Activated B cell treated with CpG ODN at 0.5 μM for 24 hours (primary cell): ENCODE data around the gene CSMD2. TPM values are rescaled to one million over a fixed set of nuclear protein-coding genes. Genes with fewer than 3 reads are reported as not detected.

ENCODE experiments used
- ATAC-seq: fragments of 200-7000 bp; cut with Tn5 transposase; one replicate; pipeline ENCODE4 v1.10.0; 2021; ENCODE audit warnings: low read depth, mild to moderate bottlenecking, moderate library complexity
- CTCF ChIA-PET: fragments of 350-600 bp; sonication (Branson Sonifier 250); formaldehyde crosslinking; loops from one replicate; lab custom pipeline; 2021; ENCODE audit warnings: antibody characterized with exemption; lab: Charles Lee
- POLR2A ChIA-PET: fragments of 350-600 bp; sonication (Branson Sonifier 250); formaldehyde crosslinking; loops from one replicate; lab custom pipeline; 2021; ENCODE audit warnings: antibody characterized with exemption; lab: Charles Lee
- DNase-seq: peaks from one replicate; pipeline ENCODE4 v3.0.0; 2022
- H3K27ac Mint-ChIP-seq: one replicate; pipeline ENCODE4 v1.8.0; 2020; ENCODE audit warnings: mixed read lengths
- H3K27me3 Mint-ChIP-seq: one replicate; pipeline ENCODE4 v1.8.0; 2021; ENCODE audit warnings: mixed read lengths
- H3K36me3 Mint-ChIP-seq: one replicate; pipeline ENCODE4 v1.8.0; 2021; ENCODE audit warnings: low read depth, mixed read lengths
- H3K4me1 Mint-ChIP-seq: one replicate; pipeline ENCODE4 v1.8.0; 2021; ENCODE audit warnings: mixed read lengths
- H3K4me3 Mint-ChIP-seq: one replicate; pipeline ENCODE4 v1.8.0; 2020; ENCODE audit warnings: mild to moderate bottlenecking, mixed read lengths
- H3K9me3 Mint-ChIP-seq: one replicate; pipeline ENCODE4 v1.8.0; 2020; ENCODE audit warnings: mixed read lengths
- CTCF ChIP-seq: fragments of 200-600 bp; IDR thresholded peaks from one replicate; pipeline ENCODE4 v1.8.0; 2022; ENCODE audit warnings: antibody characterized with exemption, mild to moderate bottlenecking
- intact Hi-C: fragments of 100-400 bp; cut with micrococcal nuclease; formaldehyde crosslinking; loops from one replicate; pipeline ENCODE4 v1.15.1; 2024
- total RNA-seq: library from RNA; stranded (reverse); gene quantifications from 2 replicates; pipeline ENCODE4 v1.2.3, GENCODE V29; 2022

The CSMD2 gene
- total RNA-seq, 1 donor from 2014 or later = not detected

GRCh38 chr1:33898406-33898805, 266.6 kb downstream of the CSMD2 start:
- peaks cover 11% of the 10 kb centered on the region for H3K4me1 Mint-ChIP-seq
- CTCF ChIA-PET = no interaction called here
- H3K9me3 Mint-ChIP-seq = no peaks in the 10 kb centered on the region

GRCh38 chr1:33897092-33897725, 267.8 kb downstream of the CSMD2 start:
- H3K4me1 Mint-ChIP-seq = peaks cover 1% of the 10 kb centered on the region
- TF ChIP-seq CTCF = no peak
- no peak overlapping the region for H3K4me3 Mint-ChIP-seq
- DNase-seq (no peak), ATAC-seq (no peak)
- H3K27me3 Mint-ChIP-seq = peaks cover 2% of the 10 kb centered on the region
- ChIA-PET POLR2A (no interaction called here), CTCF (no interaction called here)
- H3K9me3 Mint-ChIP-seq = no peaks in the 10 kb centered on the region
- no peaks in the 10 kb centered on the region for H3K36me3 Mint-ChIP-seq
- intact Hi-C loops = no loop called here
- H3K27ac Mint-ChIP-seq = no peak overlapping the region

More at GRCh38 chr1:33898406-33898805, 266.6 kb downstream of the CSMD2 start:
- Mint-ChIP-seq H3K27ac (no peak overlapping the region), H3K4me3 (no peak overlapping the region), H3K36me3 (no peaks in the 10 kb centered on the region), H3K27me3 (peaks cover 2% of the 10 kb centered on the region)
- TF ChIP-seq CTCF = no peak
- intact Hi-C loops = no loop called here
- POLR2A ChIA-PET = no interaction called here
- ATAC-seq (no peak), DNase-seq (no peak)

GRCh38 chr1:33895976-33896375, 269.1 kb downstream of the CSMD2 start:
- intact Hi-C loops = no loop called here
- POLR2A ChIA-PET = no interaction called here
- Mint-ChIP-seq H3K27ac (no peak overlapping the region), H3K27me3 (peaks cover 2% of the 10 kb centered on the region), H3K4me3 (no peak overlapping the region), H3K36me3 (no peaks in the 10 kb centered on the region), H3K4me1 (no peaks in the 10 kb centered on the region), H3K9me3 (no peaks in the 10 kb centered on the region)
- no peak for TF ChIP-seq CTCF
- CTCF ChIA-PET = no interaction called here
- ATAC-seq (no peak), DNase-seq (no peak)

DNA sequence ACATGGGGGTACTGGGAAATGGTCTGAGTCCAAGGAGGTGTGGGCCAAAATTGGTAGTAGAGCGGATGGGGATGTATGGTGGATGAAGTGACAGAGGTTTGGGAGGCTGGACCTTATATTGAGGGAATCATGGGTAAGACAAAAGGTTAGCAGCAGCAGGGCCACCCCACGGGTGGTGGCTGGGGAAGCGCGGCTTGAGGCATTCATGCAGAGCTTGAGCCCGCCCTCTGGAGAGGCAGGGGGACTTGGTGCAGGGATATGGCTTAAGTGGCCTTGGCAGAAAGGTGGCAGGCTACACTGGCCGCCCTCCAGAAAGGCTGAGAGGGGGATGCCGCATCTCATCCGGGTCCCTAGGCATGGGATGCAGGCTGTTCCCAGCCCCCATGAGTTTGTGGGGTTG, 269.6 kb downstream of the CSMD2 start:
- Mint-ChIP-seq H3K27ac (no peak overlapping the region), H3K4me1 (no peaks in the 10 kb centered on the region), H3K4me3 (no peak overlapping the region), H3K36me3 (no peaks in the 10 kb centered on the region), H3K9me3 (peaks cover 2% of the 10 kb centered on the region), H3K27me3 (peaks cover 2% of the 10 kb centered on the region)
- no peak for TF ChIP-seq CTCF
- ChIA-PET CTCF (no interaction called here), POLR2A (no interaction called here)
- ATAC-seq (no peak), DNase-seq (no peak)
- intact Hi-C loops = no loop called here

- H3K36me3 Mint-ChIP-seq = no peaks in the 10 kb centered on the region
- no peak overlapping the region for H3K27ac Mint-ChIP-seq
- H3K9me3 Mint-ChIP-seq = peaks cover 2% of the 10 kb centered on the region
- H3K4me3 Mint-ChIP-seq = no peak overlapping the region
- ChIA-PET CTCF (no interaction called here), POLR2A (no interaction called here)
- TF ChIP-seq CTCF = no peak
- H3K27me3 Mint-ChIP-seq = peaks cover 2% of the 10 kb centered on the region
- no peak for DNase-seq
- intact Hi-C loops = no loop called here
- H3K4me1 Mint-ChIP-seq = no peaks in the 10 kb centered on the region
- no peak for ATAC-seq
These were observed 271.7 kb downstream of the CSMD2 start for GRCh38 chr1:33893147-33893830.
